Right kidney (tissue), 1 donor: ENCODE data around the gene DNAJC4.

ENCODE experiments used
- DNase-seq: peaks from one replicate; pipeline ENCODE4 v3.0.0-alpha.2; 2016

DNAJC4 gene

DNA sequence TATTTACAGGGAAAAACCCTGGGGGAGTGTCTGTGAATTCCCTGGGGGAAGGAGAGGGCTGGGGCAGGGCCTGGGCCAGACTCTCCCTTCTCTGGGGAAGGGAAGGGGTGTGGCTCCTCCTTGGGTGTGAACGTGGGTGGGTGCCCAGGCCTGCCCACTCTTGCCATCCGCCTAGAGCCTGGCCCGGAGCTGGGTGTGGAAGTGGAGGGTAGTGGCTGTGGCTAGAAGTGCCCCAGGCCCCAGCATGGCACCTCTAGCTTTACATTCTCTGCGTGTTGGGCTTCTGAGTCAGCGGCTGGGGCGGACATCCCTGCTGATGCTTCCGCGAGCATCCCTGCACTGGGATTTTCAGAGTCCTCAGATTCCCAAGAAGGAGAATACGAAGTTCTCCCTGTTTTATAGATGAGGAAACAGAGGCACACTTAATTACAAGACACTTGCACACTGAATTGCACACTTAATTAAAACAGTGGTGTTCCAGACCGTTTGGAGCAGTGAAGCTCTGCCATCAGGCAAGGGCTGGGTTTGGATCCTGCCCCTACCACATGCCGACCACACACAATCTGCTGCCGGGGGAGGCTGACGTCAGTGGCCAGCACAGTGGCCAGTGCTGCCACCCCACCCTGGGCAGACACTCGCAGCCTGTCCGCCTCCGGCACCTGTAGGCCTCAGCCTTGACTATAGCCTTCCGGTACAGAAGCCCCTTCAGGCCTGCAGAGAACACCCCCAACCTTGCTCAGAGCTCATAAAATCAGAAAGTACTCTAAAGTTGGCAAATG, 46.5 kb downstream of the DNAJC4 start:
- DNase-seq, result no peak

DNA sequence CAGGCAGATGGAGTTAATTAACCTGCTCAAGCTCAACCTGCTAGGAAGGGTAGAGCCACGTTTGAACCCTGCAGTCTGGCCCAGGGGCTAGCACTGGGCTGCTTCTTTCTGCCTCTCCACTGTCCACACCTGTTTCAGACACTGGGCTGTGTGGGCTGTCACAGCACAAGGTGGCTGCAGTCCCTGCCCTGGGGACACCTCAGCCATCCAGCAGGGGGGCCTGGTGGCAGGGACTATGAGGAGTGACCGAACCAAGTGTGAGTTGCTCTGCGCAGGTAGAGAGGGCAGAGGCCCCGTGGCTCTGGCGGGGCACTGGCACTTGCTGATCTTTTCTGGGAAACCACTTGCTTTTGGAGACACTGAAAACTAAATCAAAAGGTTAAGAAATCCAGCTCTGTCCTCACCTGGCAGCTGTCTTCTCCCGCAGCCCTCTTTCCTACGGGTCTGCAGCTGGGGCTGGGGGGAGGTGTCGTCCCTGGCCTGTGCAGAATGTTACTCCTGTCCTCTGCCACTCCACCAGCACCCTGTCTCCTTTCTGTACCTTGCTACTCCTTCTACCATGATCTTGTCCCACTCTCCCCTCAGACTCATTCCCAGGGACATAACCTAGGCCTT, 48.3 kb downstream of the DNAJC4 start:
- DNase-seq, result no peak

DNA sequence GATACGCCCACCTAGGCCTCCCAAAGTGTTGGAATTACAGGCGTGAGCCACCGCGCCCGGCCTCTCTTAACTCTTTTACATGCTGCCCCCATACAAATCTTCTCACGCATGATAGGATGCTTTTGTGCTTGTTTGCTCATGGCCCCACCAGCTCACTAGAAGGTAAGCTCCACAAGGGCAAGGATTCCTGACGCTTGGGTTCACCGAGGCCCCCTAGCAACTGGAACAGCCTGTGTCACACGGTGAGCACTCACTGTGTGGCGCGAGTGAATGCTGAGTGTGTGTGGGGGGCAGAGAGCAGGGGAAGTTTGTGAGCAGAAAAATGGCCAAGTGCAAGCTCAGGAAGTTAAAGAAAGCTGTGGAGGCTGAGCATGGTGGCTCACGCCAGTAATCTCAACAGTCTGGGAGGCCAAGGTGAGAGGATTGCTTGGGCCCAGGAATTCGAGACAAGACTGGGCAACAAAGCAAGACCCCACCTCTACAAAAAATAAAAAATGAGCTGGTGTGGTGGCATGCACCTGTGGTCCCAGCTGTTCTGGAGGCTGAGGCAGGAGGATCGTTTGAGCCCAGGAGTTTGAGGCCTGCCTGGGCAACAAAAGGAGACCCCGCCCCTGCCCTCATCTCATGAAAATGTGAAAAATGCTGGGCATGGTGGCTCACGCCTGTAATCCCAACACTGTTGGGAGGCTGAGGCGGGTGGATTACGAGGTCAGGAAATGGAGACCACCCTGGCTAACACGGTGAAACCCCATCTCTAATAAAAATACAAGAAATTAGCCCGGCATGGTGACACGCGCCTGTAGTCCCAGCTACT, 51.8 kb downstream of the DNAJC4 start:
- DNase-seq, result no peak

DNA sequence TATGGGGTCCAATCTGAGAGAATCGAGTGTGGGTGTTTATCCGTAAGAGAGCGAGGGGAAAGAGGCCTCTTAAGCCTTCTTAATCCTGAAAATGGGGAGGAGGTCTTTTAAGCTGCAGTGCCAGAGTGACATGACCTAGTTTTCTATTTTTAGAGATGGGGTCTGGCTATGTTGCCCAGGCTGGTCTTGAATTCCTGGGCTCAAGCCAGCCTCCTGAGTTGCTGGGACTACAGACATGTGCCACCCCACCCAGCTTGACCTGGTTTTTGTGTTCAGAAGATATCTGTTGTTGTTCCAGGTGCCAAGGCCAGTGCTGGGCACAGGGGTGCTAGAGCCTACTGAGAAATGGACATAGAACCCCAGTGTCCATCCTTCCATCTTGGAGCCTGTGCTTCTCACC, 52.7 kb downstream of the DNAJC4 start:
- DNase-seq, result no peak
